CD14-positive monocyte (primary cell): ENCODE measurements around the gene UBE2N. TPM values are rescaled to one million over a fixed set of nuclear protein-coding genes. Genes with fewer than 3 reads are reported as not detected.
A peak's percentile ranks its signal among the peaks of the same experiment; 100 is the strongest.

Source experiments
- DNase-seq, 3 donors: peaks; one replicate each; pipeline ENCODE4 v3.0.0-alpha.2; 2011 to 2022
- H2AFZ ChIP-seq: 2 replicates; pipeline ENCODE4 v1.6.0; 2012; ENCODE audit warnings: mild to moderate bottlenecking, low read depth, low read length, inconsistent platforms; ENCODE audit not compliant: insufficient read depth, poor library complexity, severe bottlenecking
- H3K27ac ChIP-seq, 2 donors: 1 replicate in 1 of 2; 2 replicates in 1 of 2; pipeline ENCODE4 v1.5.1; 2012 to 2013; ENCODE audit warnings: low read length in 2 of 2, control low read depth in 1 of 2, inconsistent platforms in 1 of 2, low read depth in 1 of 2, mild to moderate bottlenecking in 1 of 2
- H3K27me3 ChIP-seq, 2 donors: one replicate each; pipeline versions ENCODE4 v1.6.0 to v1.6.1; 2011 to 2013; ENCODE audit warnings: low read length in 2 of 2; ENCODE audit not compliant: control insufficient read depth in 2 of 2, insufficient read depth in 2 of 2
- H3K36me3 ChIP-seq, 2 donors: replicated peaks in 1 of 2; 1 replicate in 1 of 2; 2 replicates in 1 of 2; pipeline versions ENCODE4 v1.5.1 to v1.6.1; 2012 to 2013; ENCODE audit warnings: low read length in 2 of 2, control low read depth in 1 of 2, inconsistent platforms in 1 of 2, mild to moderate bottlenecking in 1 of 2; ENCODE audit not compliant: insufficient read depth in 2 of 2, control insufficient read depth in 1 of 2
- H3K4me1 ChIP-seq, 2 donors: 1 replicate in 1 of 2; 2 replicates in 1 of 2; pipeline versions ENCODE4 v1.5.1 to v1.6.1; 2012 to 2013; ENCODE audit warnings: low read length in 2 of 2, control low read depth in 1 of 2, inconsistent platforms in 1 of 2, mild to moderate bottlenecking in 1 of 2, moderate library complexity in 1 of 2; ENCODE audit not compliant: insufficient read depth in 2 of 2, control insufficient read depth in 1 of 2
- H3K4me2 ChIP-seq: replicated peaks from 2 replicates; pipeline ENCODE3; 2012; ENCODE audit warnings: low read length, moderate library complexity, mild to moderate bottlenecking; ENCODE audit not compliant: poor library complexity, severe bottlenecking; ENCODE audit errors: extremely low read depth
- H3K4me3 ChIP-seq, 3 experiments: fragments of 200-600 bp in 1 of 3; sonication (generic) in 1 of 3; replicated peaks in 1 of 3; 1 replicate in 2 of 3; 2 replicates in 1 of 3; pipeline ENCODE4 v1.5.1; 2011 to 2013; ENCODE audit warnings: low read length in 3 of 3, mild to moderate bottlenecking in 3 of 3, control low read depth in 2 of 3, low read depth in 2 of 3, inconsistent platforms in 1 of 3, moderate library complexity in 1 of 3
- H3K79me2 ChIP-seq: 2 replicates; pipeline ENCODE4 v1.6.0; 2012; ENCODE audit warnings: mild to moderate bottlenecking, control low read depth, inconsistent platforms, low read length, moderate library complexity; ENCODE audit not compliant: insufficient read depth
- H3K9ac ChIP-seq: 2 replicates; pipeline ENCODE4 v1.6.0; 2017; ENCODE audit warnings: low read length, mild to moderate bottlenecking; ENCODE audit not compliant: insufficient read depth, poor library complexity, severe bottlenecking
- H3K9me3 ChIP-seq, 2 donors: replicated peaks in 1 of 2; 1 replicate in 1 of 2; 2 replicates in 1 of 2; pipeline versions ENCODE4 v1.5.1 to v1.6.1; 2012 to 2013; ENCODE audit warnings: low read length in 2 of 2, control low read depth in 1 of 2; ENCODE audit not compliant: control insufficient read depth in 1 of 2, insufficient read depth in 1 of 2
- H4K20me1 ChIP-seq: 2 replicates; pipeline ENCODE4 v1.6.0; 2012; ENCODE audit warnings: mild to moderate bottlenecking, low read length, control low read depth, moderate library complexity; ENCODE audit not compliant: insufficient read depth
- H3K27ac Mint-ChIP-seq, 7 donors: one replicate each; pipeline ENCODE4 v1.8.0; 2020; ENCODE audit warnings: mild to moderate bottlenecking in 7 of 7, mixed read lengths in 7 of 7, moderate library complexity in 6 of 7, inconsistent platforms in 2 of 7
- H3K27me3 Mint-ChIP-seq, 3 donors: one replicate each; pipeline ENCODE4 v1.8.0; 2021 to 2022; ENCODE audit warnings: low read depth in 3 of 3, mild to moderate bottlenecking in 3 of 3, mixed read lengths in 3 of 3, moderate library complexity in 3 of 3, inconsistent platforms in 1 of 3
- H3K36me3 Mint-ChIP-seq, 2 donors: one replicate each; pipeline ENCODE4 v1.8.0; 2020; ENCODE audit warnings: mixed read lengths in 2 of 2, inconsistent platforms in 1 of 2, mild to moderate bottlenecking in 1 of 2
- H3K4me1 Mint-ChIP-seq: one replicate; pipeline ENCODE4 v1.8.0; 2020; ENCODE audit warnings: mild to moderate bottlenecking, mixed read lengths
- H3K4me3 Mint-ChIP-seq, 2 donors: one replicate each; pipeline ENCODE4 v1.8.0; 2020; ENCODE audit warnings: mild to moderate bottlenecking in 2 of 2, mixed read lengths in 2 of 2, moderate library complexity in 1 of 2
- H3K9me3 Mint-ChIP-seq, 7 donors: one replicate each; pipeline ENCODE4 v1.8.0; 2020 to 2022; ENCODE audit warnings: mixed read lengths in 7 of 7, mild to moderate bottlenecking in 6 of 7, moderate library complexity in 6 of 7, inconsistent platforms in 2 of 7
- CTCF ChIP-seq: fragments of 200-600 bp; IDR thresholded peaks from one replicate; pipeline ENCODE4 v1.8.0; 2022; ENCODE audit warnings: antibody characterized with exemption, mild to moderate bottlenecking
- WGBS: methylation state at CpG from one replicate; pipeline ENCODE4 v1.1.5; 2013; ENCODE audit warnings: missing lambda C conversion rate; ENCODE audit not compliant: insufficient coverage; 5-methylcytosine and 5-hydroxymethylcytosine counted together
- intact Hi-C, 2 donors: fragments of 100-400 bp; cut with micrococcal nuclease; formaldehyde crosslinking; loops; one replicate each; pipeline versions ENCODE4 v1.15.0 to v1.15.1; 2023
- polyA plus RNA-seq, 3 donors: library from polyadenylated mRNA; depleted of rRNA in 1 of 3; unstranded in 2 of 3; stranded (reverse) in 1 of 3; fragments of 300-500 nt in 2 of 3; fragments of >200 nt in 1 of 3; fragmentation: Illumina TruSeq in 2 of 3; gene quantifications; 1 replicate in 2 of 3; 2 replicates in 1 of 3; pipeline ENCODE4 v1.2.3, GENCODE V29; 2012 to 2021

The UBE2N gene
- polyA plus RNA-seq, 3 donors: 31.2 to 119 (median 108) TPM

DNA sequence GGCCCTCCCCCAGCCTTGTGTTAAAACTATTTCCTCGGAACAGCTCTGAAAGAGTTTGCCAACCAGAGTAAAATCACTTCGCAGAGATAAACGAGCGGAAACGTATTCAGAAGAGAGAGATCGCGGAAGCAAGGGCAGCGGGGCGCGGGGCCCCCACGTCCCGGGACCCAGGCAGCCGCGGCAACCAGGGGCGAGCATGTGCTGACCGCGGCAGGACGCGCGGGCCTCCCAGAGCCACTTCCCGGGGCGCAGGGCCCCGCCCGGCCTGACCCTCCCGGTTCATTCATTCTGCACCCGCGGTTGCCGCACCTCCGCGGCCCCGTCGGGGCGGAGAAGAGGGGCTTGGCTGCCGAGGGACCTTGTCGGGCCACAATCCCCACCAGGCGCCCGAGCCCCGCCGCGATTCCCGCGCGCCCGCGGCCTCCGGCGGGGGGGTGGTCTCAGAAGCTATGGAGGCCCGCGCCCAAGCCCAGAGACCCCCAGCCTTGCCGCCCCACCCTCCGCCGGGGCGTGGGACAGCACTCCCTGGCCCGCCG, 598 bp downstream of the UBE2N start:
- Mint-ChIP-seq H3K4me3 (peak overlapping the region; percentile 93 to 94), H3K27ac (peak overlapping the region; percentile 90 to 96 (median 94)), H3K4me1 (peaks cover 52% of the 10 kb centered on the region), H3K27me3 (no peaks in the 10 kb centered on the region), H3K36me3 (no peaks in the 10 kb centered on the region), H3K9me3 (no peaks in the 10 kb centered on the region)
- Histone ChIP-seq H3K9ac (peak overlapping the region; percentile 98), H3K27ac (peak overlapping the region; percentile 68 to 91), H3K4me1 (peaks cover 30 to 46% of the 10 kb centered on the region in 2 donors), H3K27me3 (no peaks in the 10 kb centered on the region), H3K79me2 (peaks cover 56% of the 10 kb centered on the region), H3K36me3 (no peaks in the 10 kb centered on the region), H3K4me3 (peak overlapping the region; percentile 81 to 91 (median 83)), H4K20me1 (peaks cover 48% of the 10 kb centered on the region), H3K4me2 (peak overlapping the region; percentile 83), H2AFZ (peak overlapping the region; percentile 86), H3K9me3 (no peaks in the 10 kb centered on the region)
- under 1% methylated on average over 54 of the region's 55 CpGs for WGBS
- peak in 2 of 3 donors; percentile 16 to 28 for DNase-seq
- intact Hi-C loops: loop anchor here in 1 of 2 donors (10.0 kb wide), 1 partner anchor 234 kb away; the partner anchor contains the start of gene CRADD
- TF ChIP-seq CTCF: no peak

GRCh38 chr12:93440043-93440835, 1.5 kb downstream of the UBE2N start:
- Histone ChIP-seq H4K20me1 (peaks cover 57% of the 10 kb centered on the region), H3K27ac (peak overlapping the region in 1 of 2 donors; percentile 91), H3K4me2 (peak overlapping the region; percentile 83), H3K9me3 (no peaks in the 10 kb centered on the region), H2AFZ (peak overlapping the region; percentile 86), H3K27me3 (no peaks in the 10 kb centered on the region), H3K4me3 (peak overlapping the region; percentile 81 to 91 (median 83)), H3K79me2 (peaks cover 65% of the 10 kb centered on the region), H3K9ac (peak overlapping the region; percentile 98), H3K4me1 (peaks cover 30 to 54% of the 10 kb centered on the region in 2 donors), H3K36me3 (no peaks in the 10 kb centered on the region)
- intact Hi-C loops: loop anchor here in 1 of 2 donors (10.0 kb wide), 1 partner anchor 235 kb away; the partner anchor contains the start of gene CRADD
- peak in 2 of 3 donors; percentile 19 to 53 for DNase-seq
- Mint-ChIP-seq H3K27me3 (no peaks in the 10 kb centered on the region), H3K9me3 (no peaks in the 10 kb centered on the region), H3K27ac (peak overlapping the region; percentile 89 to 96 (median 94)), H3K4me1 (peaks cover 58% of the 10 kb centered on the region), H3K36me3 (no peaks in the 10 kb centered on the region), H3K4me3 (peak overlapping the region; percentile 93 to 94)
- 48% methylated on average over 3 of the region's 12 CpGs for WGBS
- no peak for TF ChIP-seq CTCF
